GM18858 (cell line): ENCODE data around the gene TNC.

Experiments
- ATAC-seq: cut with Tn5 transposase; IDR thresholded peaks from one replicate; pipeline ENCODE4 v1.9.1; 2021; ENCODE audit not compliant: unreplicated experiment

TNC gene

GRCh38 chr9:115117999-115118878 lies at the start of gene TNC:
Gene TNC, minus strand, starts transcription at chr9:115118157. Its CDS starts 27,139 bp downstream, at chr9:115091018.
- ATAC-seq: no peak

DNA sequence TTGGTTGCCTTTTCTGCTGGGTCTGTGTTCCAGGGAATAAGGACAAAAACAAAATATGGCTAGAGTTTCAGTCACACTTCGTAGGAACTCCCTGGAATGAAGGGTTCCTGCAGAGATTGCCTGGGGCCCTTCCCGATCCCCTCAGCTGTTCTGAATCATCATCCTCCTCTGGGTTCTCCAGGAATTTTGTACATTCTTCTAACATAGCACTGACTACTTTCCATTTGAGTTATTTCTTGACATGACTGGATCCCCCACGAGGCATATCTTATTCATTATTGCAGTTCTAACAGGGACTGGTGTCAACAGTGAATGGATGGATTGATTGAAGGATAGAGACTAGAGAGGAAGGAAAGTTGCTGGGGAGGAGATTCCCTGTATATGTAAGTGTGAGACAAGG lies 49.2 kb upstream of the TNC start:
- ATAC-seq: no peak

DNA sequence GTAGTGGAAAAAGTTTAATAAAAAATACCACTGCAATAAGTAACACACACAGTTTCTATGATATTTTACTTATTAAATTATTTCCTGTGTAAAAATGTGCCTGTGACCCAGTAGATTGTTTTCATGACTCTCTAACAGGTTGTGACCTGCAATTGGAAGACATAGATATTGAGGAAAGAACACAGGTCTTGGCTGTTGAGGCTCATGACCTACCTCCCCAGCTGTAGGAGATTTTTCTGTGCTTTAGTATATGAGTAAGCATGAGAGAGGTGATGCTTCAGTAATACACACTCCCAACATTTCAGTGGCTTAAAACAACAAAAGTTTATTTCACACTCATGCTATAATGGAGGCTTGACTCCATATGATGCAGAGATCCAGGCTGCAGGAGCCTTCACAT lies 47.3 kb upstream of the TNC start:
- no peak for ATAC-seq

- ATAC-seq: no peak
Observed at GRCh38 chr9:115164511-115164974, 46.6 kb upstream of the TNC start.

DNA sequence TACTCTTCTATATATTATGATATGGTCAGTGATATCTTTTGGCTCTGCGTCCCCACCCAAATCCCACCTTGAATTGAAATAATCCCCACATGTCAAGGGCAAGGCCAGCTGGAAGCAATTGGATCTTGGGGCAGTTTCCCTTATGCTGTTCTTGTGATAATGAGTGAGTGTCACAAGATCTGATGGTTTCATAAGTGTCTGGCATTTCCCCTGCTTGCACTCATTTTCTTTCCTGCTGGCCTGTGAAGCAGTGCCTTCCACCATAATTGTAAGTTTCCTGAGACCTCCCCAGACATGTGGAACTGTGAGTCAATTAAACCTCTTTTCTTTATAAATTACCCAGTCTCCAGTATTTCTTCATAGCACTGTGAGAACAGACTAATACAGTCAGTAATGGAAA lies 45.0 kb upstream of the TNC start:
- ATAC-seq: no peak

DNA sequence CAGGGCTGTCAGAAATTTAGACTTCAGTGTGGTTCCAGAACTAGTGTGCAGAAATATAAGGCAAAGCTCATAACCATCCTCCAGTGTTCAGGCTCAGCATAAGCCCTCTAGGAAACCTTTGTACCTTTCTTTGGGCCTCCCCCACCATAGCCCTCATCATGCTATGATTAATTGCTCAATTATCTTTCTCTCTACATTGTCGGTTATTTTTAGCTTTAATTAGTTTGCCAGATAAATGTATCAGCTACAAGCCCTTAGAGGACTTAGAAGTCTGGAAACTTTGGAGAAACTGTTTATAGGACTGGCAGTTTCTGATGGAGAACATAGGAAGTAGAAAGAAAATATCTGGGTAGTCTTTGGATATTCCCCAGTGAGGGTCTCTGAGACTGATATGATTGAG lies 43.5 kb upstream of the TNC start:
- ATAC-seq: no peak

GRCh38 chr9:115158661-115159481 lies 40.9 kb upstream of the TNC start:
- ATAC-seq: no peak

GRCh38 chr9:115157245-115157674 lies 39.3 kb upstream of the TNC start:
- ATAC-seq: no peak

GRCh38 chr9:115155037-115155436 lies 37.1 kb upstream of the TNC start:
- no peak for ATAC-seq

GRCh38 chr9:115154617-115155016 lies 36.7 kb upstream of the TNC start:
- no peak for ATAC-seq

DNA sequence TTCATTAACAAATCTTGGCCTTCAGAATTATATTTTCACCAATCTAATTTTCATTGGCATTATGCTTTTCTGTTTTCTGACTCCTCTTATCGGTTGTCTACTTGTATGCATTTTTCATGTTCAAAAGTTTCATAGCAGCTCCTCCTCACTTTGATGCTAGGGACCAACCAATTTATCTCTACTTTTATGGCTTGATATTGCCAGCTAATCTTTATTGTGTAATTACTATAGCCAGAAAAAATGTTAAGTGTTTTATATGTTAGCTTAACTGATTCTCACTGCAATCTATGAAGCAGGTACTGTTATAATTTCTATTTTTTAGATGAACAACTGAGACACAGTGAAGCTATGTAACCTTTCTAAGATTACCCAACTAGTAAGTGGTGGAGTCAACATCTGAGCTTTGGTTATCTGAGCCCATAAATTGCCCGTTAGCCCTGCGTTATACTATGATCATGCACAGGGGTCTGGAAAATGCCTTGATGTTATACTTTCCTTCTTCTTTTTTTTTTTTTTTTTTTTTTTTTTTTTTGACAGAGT lies 34.4 kb upstream of the TNC start:
- no peak for ATAC-seq

DNA sequence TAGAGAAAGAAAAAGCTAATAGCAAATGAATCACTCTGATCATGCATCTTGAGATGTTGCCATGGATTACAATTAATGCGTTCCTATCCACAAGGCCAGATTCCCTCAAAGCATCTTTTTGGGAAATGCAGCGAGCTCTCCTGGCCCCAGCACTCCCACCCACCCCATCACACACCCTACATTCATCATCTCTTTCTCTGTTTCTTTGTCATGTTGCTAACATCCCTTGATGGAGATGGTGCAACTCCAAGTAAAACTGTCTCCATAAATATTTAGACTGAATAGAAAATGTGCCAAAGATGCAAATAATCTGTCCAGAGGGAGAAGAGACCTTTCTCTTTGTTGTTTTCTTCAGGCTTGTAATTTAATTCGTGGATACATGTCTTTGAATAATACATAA lies 30.8 kb upstream of the TNC start:
- ATAC-seq: no peak

GRCh38 chr9:115146581-115147021 lies 28.6 kb upstream of the TNC start:
- no peak for ATAC-seq

DNA sequence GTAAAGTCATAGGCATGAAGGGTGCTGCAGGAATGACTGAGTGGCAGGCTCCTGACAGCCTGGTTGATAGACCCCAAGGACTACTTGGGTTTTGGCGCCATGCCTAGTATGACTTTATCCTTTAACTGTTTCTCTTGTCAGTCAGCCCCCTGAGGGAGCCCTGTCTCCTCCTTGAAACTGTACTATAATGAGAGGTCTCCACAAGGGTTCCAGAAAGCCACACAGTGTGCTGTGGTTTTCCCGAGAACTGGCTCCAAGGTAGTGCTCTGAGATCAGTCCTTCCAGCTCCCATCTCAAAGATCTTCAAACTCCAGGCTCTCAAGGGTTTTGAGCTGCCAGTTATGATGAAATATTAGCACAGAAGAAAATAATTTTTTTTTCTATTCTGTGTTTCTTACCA lies 26.7 kb upstream of the TNC start:
- no peak for ATAC-seq

- ATAC-seq: no peak
Observed at GRCh38 chr9:115143689-115144088, 25.7 kb upstream of the TNC start.

DNA sequence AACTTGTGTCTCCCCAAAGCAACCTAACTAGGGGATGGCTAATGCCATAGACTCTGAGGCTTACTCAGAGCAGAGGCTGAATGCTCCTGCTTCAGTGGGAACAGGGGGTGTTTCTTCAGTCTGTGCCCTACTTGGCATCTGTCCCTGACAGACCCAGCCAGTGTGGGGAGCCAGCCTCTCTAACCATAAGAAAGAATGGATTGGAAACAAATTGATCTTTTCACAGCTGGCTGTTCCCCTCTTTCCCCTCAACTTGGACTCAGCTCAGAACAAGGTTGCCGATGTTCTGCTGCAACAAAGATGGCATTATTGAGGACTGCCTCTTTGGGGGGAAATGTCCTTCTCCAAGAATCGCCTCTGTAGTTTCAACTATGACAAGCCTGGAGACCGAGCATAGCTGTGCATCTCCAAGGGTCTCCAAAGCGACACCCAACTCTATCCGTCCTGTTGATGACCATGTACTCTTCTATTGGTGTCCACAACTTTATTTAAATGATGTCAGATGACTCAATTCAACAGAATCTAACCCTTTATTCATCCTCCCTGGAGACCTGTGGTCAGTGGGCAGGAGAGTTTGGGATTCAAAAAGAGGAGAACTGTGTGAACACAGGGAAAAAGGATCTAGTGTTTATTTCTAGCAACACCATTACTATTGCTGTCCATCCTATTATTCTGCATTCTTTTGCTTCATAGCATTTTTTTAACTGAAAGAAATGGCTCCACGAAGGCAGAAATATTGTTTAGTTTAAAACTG lies 24.7 kb upstream of the TNC start:
- no peak for ATAC-seq

DNA sequence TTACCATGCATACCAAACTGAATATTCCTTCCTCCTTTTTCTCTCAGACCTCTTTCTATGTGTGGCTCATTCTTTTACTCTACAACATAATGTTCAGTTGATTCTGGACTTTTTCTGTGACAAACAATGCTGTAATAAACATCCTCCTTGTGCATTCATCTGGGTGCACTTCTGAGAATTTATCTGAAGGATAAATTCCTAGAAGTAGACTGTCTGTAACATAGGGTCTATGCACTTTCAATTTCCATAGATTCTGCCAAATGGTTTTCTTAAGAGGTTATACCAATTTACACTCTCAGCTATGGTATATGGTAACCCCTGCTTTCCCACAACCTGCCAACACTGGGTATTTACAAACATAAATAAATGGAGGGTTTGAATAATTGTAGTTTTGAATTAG lies 24.1 kb upstream of the TNC start:
- no peak for ATAC-seq

GRCh38 chr9:115141612-115142011 lies 23.7 kb upstream of the TNC start:
- no peak for ATAC-seq

DNA sequence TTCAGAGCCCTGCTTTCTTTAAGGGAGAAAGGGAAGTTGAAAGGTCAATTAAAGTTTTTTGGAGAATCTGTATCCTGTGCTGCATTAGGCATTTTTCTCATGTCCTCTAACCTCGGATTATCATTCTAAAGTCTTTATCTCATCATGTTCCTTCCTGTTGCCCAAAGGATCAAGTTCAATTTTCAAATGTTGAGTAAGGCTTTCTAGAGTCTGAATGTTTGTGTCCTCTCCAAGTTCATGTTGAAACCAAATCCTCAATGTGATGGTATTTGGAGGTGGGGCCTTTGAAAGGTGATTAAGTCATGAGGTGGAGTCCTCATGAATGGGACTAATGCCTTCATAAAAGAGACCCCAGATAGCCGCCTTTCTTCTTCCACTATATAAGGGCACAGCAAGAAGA lies 20.2 kb upstream of the TNC start:
- no peak for ATAC-seq

DNA sequence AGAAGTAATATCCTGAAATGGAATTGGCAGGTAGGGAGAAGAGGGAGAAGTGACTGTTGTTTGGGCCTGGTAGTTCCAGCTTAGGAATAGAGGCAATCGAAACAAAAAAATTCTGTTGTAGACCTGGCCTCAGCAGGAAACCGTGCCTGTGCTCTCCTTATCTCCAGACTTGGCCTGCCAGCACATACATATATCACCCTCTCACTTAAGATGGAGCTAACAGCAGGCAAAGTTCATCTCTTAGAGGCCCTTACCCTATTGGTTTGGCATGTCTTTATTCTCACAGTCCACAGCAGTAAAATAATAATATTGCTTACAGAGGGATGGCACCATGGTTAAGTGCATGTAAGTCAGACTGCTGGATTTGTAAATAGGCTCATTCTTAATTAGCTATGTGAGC lies 19.6 kb upstream of the TNC start:
- ATAC-seq: no peak
